Smooth muscle cell of the brain vasculature (primary cell): ENCODE data around the gene CPHXL2.

Experiments
- DNase-seq: peaks from one replicate; pipeline ENCODE4 v3.0.0-alpha.2; 2012; ENCODE audit warnings: low read depth, low spot score

The CPHXL2 gene

DNA sequence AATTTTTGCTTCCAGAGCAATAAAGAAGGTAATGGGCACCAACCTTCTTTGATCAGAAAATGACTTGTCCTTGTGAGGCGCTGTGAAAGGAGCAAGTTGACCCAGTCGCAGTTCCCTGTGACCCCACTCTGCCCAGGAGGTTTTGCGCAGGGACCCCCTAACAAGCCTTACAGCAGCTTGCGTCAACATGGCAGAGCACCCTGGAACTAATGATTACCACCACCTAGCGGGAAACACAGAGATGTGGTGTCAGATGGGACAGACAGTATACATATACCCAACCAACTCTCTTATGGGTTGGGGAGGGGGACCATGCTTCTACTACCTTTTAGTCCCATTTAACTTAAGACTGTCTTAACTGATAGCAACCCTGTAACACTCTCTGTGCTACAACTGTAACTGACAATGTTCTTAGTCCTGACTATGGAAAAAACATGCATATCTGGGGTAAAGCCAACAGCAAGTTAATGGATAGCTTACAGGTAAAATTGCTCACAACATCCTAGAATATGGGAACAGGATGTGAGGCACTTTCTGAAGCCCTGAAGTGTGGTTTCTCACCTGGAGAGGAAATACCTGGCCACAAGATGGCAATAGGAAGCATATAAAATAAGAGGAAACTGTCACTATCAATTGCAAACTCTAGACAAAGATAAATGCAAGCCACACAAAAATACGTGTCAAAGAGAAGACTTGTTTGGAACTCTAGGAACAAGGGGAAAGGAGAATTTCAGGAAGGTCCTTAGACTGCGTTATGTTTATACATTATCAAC lies 32.4 kb downstream of the CPHXL2 start:
- no peak for DNase-seq

DNA sequence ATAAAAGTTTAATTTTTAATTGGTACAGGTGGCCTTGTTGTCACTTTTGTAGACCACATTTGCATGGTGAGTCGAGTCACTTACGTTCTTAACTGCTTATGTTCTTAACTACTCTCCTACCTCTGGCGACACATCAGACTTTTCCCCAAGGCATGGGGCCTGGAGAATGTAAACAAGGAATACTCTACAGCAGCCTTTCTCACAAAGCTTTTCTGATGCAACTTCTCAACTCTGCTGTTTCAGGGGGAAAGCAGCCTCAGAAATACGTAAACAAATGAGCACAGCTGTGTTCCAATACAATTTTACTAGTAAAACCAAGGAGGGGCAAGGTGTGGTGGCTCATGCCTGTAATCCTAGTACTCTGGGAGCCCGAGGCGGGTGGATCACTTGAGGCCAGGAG lies 36.2 kb downstream of the CPHXL2 start:
- no peak for DNase-seq

DNA sequence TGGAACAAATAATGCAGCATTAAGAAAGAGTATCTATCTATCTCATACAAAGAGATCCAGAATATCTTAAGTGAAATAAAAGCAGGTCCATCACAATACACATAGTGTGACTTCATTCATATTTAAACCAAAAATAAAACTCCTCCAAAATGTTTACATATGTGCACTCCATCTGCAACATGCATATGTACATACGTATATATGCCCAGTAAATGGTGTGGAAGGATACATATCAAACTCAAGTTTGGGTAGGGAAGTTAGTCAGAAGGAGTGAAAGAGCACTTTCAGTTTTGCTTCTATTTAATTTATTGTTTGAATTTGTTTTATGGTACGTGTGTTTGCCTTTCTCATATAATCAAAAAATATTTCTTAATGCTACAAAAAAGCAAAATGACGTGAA lies 41.8 kb downstream of the CPHXL2 start:
- DNase-seq: no peak

DNA sequence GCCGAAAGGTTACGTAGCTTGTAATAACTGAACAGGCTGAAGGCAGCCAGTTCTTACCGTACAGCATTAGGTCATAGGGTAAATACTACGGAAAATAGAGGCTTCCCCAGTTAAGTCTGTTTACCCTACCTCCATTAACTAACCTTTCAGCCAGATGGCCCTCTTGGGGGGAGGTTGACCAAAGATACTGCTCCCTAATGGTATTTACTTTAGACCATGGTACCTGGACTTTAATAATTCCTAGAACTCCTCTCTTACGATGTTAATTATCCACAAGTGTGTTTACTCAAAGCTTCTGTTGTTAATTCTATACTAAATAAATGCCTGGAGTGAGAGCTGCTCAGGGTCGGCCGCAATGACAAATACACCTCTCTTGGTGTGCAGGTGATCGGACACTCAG lies 44.0 kb downstream of the CPHXL2 start:
- DNase-seq: no peak

DNA sequence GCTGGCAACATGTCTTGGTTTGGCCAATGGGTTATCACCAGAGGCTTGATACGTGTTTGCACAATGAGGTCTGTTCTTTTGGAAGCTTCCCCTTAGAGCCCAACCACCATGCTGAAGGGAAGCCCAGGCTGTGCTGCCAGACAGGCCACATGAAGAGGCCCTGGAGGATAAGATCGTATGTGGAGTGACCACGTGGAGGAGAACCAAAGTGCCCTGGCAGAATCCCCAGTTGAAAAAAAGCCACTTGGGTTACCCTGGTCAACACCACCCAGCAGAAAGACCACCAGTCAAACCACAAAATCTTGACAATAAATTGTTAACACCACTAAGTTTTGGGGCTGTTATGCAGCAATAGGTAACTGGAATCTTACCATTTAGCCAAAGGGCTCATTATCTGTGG lies 46.8 kb downstream of the CPHXL2 start:
- no peak for DNase-seq

DNA sequence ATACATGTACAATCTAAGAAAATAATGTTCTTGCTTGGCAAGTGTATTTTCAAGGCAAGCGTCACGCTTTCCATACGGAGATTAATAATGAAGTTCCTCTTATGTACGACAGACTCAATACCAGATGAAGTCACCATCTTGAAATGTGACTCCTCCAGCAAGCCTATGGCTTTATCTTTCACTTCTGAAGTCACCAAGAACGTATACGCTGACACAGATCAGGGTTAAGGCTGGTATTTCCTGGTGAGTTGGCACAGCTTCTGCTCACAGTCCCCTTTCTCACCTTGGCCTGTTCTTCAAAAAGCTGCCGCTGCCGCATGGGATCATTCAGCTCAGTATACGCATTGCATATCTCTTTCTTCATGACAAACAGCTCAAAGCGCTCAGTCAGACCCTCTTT lies 47.7 kb downstream of the CPHXL2 start:
- DNase-seq: no peak

DNA sequence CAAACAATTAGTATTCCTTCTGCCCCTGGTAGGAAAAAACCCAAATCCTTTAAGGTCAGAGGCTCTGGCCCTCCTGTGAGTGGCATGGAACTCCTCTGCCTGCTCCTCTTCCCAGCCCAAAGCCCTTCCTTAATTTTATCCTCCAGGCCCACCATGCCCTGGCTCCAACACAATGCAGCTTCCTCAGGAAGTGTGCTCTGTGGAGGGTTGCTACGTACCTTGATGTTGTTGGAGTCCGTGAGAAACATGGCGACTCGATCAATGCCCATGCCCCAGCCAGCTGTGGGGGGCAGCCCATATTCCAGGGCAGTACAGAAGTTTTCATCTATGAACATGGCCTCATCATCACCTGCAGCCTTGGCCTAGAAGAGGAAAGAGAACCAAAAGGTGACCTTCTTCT lies 48.5 kb downstream of the CPHXL2 start:
- DNase-seq: no peak

DNA sequence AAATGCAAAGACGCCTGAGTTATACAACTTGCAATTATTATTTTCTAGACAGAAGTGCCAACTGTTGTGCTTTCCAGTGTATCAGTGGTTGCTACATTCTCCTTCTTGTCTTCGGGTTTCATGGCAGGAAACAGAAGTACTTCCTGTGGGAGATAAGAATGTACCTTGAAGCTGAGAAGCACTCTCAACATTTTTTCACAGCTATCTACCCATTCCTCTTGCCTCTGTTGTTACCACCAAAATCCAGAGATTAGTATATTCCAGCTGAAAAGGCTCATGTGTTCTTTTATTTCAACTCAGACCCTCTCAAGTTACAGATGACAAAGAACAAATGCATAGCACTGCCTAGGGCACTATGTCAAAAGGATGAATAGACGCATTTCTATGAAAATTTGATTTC lies 49.0 kb downstream of the CPHXL2 start:
- no peak for DNase-seq

DNA sequence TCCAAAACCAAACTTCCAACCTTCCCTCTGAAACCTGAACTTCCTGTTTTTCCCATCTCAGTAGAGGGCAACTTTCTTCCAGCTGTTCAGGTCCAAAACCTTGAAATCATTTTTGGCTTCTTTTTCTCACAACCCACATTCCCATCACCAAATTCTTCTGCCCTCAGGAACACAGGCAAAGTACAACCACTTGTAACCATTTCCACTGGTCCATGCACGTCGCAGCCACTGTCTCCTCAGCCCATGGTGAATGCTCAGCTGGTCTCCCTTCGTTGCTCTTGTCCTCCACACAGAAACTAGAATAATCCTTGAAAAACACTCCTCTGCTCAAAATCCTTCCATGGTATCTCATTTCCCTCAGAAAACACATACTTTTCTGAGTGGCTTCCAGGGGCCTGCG lies 50.0 kb downstream of the CPHXL2 start:
- DNase-seq: no peak

DNA sequence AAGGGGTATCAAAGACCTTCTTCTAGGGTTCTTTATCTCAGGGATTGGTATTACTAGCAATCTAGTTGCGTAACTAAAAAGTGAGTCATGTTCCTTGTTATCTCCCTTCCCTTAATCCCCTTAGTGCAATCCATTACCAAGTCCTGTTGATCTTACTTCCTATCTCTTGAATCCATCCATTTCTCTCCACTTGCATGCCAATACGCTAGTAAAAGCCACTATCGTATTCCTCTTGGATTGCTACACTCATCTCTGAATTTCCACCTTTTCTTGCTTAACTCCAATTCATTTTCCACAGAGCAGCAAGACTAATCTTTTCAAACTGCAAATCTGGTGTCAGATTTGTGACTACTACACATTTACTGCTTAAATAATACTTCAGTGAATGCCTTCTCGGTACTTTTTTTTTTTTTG lies 51.9 kb downstream of the CPHXL2 start:
- DNase-seq: no peak

DNA sequence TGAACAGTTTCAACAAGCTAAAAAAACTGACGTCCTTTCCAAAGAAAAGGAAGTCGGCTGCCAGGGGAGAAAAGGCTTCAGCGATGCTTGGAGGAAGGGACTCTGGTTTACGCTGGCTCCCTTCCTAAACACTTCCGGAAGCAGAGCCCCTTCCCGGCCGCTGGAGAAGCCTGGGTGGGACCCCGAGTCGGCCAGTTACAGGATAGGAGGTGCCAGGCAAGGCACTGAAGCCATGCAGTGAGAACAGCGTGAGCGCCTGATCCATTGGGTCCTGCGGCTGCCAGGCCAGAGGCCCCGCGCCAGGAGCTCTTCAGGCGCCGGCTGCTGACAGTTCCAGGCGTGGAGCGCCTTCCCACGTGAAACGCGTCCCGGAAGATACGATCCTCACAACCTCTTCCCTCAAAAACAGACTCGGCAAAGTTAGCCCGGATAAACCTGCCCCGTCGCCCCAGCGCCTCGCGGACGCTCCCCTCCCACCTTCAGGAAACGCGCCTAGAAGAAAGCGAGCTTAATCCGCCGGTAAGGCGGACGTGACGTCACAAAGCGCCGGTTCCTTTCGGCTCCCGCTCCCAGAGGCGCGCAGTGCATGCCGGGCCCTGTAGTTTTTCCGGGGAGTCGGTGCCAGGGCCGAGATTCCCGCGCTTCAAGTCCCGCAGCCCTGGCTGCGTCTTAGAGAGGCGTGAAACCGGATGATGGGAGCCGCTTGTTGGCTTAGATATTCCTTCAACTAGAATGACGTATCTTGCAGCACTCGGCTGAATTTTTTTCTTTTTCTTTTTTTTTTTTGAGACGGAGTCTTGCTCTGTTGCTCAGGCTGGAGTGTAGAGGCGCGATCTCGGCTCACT lies 53.8 kb downstream of the CPHXL2 start, which contains the start of gene ADAT1:
TSS of gene ADAT1 (minus strand) at position 521 of the 845 bp plus-strand sequence. CDS start 2,482 bp downstream, outside the sequence.
- peak; percentile 96 for DNase-seq

DNA sequence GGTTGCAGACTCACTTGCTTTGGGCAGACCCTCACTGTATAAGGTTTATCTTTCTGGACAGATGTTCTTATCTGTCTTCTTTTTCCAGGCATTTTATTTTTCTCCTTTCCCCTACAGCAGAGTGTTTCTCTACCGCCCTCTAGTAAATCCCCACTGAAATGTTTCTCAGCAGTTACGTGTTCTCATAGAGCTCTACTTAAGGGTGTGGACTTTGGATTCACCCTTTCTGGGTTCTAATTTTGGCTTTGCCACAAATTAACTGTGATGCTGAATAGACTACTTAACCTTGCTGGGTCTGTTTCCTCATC lies 55.7 kb downstream of the CPHXL2 start:
- no peak for DNase-seq

DNA sequence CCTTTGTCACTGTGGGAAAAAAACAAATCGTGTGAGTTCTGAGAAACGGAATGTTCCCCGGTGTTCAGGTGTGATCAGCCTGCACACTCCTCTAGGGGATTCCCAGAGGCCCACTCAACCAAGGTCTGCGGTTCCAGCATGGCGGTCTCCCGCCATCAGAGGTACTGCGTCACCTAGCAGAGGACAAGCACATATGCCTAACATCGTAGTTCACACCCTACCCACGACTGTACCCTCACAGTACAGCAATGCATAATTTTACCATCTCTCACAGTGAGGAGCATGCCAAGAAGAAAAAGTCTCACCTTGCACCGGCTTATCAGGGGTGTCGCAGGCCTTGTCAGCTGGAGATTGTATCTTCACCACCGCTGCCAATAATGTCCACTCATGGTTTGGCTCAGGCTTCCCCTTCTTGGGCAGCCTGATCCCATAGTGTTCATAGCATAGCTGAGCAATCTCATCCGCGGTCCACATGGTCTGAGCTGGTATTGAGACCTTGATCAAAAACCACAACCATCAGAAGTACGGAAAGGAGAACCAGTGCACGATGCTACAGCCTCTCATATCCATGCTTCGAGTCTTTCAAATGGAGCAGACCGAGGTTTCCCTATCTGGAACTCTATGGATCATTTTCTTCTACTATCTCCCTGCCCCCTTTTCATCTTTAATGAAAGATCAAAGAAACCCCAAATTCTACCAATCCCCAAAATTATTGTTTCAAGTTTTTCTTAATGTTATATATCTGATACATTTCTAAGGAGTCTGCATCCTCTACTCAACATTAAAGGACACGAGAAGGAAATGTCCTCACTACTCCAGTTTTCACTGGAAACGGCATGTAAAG lies 56.3 kb downstream of the CPHXL2 start:
- no peak for DNase-seq

DNA sequence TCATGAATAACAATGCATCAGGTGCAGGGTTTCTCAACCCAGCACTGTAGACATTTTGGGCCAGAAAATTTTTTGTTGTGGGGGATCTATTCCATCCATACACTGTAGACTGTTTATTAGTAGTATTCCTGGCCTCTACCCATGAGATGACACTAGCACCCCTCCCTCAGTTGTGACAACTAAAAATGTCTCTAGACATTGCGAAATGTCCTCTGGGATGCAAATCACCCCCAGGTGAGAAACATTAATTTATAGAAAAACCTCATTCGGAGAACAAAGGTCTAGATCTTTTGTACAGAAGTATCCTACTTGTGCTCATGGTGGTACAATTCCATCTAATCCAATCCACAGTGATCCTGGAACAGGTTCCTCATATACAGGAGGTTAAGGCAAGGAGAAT lies 58.0 kb downstream of the CPHXL2 start:
- DNase-seq: no peak

DNA sequence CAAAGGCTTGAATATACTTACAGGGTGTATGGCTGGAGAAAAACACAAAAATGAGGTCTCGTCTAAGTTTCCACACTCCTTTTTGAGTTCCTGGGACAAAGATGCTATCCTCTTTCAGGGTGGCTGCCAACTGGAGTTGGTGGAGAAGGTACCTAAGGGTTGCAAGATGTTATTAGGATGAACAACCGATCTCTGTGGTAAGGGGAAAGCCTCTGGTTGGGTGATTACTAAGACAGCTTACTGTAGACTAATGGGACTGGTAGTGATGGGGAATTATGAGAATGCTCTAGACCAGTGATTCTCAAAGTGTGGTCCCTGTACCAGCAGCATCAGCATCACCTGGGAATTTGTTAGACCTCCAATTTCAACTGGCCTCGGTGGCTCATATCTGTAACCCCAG lies 59.7 kb downstream of the CPHXL2 start:
- no peak for DNase-seq

DNA sequence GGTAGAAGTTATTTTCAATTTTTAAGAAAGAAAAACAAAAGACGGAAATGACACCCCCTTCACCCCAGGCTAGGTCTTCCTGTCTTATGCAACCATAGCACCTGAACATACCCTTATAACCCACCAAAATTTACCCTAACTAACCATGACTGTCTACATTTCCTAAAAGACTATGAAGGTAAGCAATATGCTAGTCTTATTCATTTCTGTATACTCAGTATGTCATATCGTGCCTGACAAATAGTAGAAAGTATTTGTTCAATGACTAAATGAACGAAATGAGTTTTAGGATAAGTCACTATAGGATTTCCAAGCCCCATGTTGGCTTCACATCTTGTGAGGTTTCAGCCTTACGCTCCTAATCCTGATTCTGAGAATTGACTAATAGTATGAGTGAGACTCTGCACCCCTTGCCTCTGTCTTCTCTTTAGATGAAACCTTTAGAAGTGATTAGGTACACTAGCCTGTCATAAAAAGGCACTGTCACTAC lies 60.2 kb downstream of the CPHXL2 start:
- DNase-seq: no peak

DNA sequence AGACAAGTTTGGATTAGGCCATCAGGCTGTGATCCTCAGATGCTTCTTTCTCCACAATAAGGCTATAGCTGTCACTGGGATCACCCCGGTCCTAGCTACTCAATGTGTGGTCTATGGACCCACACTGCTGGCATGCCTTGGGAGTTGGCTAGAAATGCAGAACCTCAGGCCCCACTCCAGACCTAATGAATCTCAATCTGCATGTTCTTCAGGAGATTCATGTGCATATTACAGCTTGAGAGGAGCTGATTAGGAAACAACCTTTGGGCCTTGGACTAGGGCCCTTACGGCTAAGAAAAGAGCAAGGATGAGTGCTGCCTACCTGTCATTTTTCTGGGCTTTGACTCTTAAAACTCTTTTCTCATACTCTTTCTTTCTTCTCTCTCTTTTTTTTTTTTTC lies 61.2 kb downstream of the CPHXL2 start:
- DNase-seq: no peak

DNA sequence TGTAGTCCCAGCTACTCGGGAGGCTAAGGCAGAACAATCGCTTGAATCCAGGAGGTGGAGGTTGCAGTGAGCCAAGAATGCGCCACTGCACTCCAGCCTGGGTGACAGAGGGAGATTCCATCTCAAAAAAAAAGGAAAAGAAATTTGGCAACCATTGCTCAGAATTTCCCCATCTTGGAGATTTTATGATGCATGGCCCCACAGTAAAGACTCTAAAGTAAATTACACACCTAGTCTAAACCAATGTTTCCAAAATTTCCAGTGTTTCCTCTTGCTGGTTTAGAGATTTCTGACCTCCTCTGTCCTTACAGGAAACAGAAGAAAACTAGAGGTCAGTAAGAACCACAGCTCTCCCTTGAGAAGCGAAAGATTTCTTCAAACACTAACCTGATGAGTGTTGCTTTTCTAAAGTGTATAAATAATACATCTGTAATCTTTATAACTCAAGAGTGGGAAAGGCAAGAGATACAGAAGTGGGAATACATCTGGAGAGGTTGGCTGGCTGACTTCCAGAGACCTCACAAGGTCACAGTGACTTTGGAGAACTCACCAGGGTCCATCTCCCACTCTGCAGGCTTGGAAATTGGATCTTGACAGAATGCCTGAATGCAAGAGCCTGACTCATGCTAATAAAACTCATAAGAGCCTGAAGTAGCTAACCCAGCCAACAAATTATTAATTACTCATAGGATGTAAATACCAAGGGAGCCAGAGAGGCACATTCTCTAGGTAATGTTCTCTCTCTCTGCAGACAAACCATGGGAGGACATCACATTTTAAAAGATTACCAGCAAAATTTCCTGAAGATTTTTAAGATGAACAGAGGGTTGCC lies 62.5 kb downstream of the CPHXL2 start:
- DNase-seq: peak; percentile 17
